22Rv1 (cell line): ENCODE data around the gene GNB5.

Experiments used
- CTCF ChIP-seq: fragments of 450-650 bp; IDR thresholded peaks from 2 replicates; pipeline ENCODE4 v1.5.1; 2017; ENCODE audit warnings: mild to moderate bottlenecking
- ZFX ChIP-seq: fragments of 450-650 bp; IDR thresholded peaks from 2 replicates; pipeline ENCODE4 v1.6.1; 2017; ENCODE audit warnings: antibody characterized with exemption, borderline replicate concordance

GRCh38 chr15:52080706-52081392 lies 110.3 kb downstream of the GNB5 start:
- no peak for TF ChIP-seq CTCF
- TF ChIP-seq ZFX, result no peak
